GM19324 (cell line): ENCODE data around the gene ERN1.

Experiments used
- ATAC-seq: cut with Tn5 transposase; IDR thresholded peaks from one replicate; pipeline ENCODE4 v1.9.1; 2021; ENCODE audit warnings: mild to moderate bottlenecking, moderate library complexity; ENCODE audit not compliant: unreplicated experiment, low FRiP score

Gene ERN1

DNA sequence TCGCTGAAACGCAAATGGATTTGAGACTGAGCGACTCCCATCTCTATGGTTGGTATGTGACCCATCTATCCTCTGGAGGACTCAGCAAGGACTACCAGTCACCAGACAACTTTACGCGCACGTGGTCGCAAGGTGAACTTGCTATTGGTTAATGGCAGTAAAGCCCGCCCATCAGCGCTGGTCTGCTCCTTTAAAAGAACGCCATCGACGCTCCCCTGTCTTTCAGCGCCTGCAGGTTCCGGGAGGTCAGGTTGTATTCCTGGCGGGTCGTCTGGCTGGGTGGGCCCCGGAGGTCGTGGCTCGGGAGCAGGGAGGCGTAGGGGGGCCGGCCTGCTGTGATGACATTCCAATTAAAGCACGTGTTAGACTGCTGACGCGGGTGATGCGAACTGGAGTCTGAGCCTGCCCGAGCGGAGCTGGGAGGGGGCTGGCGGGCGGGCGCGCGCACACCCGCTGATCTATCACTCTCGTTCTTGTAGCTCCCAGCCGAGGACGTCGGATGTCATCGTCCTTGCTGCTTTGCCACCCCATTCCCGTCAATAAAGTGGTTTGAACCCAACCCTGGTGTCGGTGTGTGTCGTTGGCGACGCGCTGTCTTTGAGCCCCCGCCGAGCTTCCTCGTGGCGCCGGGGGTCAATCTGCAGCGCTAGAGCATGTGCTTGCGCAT lies 15.9 kb upstream of the ERN1 start:
- peak; percentile 93 for ATAC-seq

DNA sequence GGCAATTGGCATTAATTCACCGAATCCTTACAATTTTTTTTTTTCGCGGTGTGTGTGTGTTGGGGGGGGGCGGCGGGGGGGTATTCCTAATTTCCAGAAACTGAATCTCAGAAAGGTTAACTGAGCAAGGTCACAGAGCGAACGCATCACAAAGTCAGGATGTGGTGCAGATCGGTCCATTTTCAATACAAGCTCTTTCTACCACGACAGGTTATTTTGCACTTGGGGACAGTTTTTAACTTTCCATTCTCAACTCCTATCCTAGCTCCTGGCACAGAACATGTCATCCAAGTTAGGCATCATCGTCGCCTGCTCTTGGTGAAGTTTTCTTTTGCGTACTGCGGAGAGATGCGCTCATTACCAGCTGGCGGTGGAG lies 15.4 kb upstream of the ERN1 start:
- peak; percentile 21 for ATAC-seq

GRCh38 chr17:64139542-64139941 lies 9.6 kb upstream of the ERN1 start:
- no peak for ATAC-seq

DNA sequence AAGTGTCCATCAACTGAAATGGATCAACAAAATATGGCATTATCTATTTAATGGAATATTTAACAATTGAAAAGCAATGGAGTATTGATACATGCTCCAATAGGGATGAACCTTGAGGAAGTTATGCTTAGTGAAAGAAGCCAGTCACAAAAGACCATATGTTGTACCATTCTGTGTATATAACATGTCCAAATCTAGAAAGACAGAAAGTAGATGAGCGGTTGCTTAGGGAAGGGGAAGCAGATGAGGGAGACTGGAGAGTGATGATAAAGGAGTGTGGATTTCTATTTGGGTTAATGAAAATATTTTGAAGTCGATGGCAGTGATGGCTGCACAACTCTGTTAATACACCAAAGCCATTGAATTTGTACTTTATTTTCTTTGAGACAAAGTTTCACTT lies 8.5 kb upstream of the ERN1 start:
- ATAC-seq, result no peak

- ATAC-seq, result no peak
Observed at GRCh38 chr17:64135000-64135399, 5.1 kb upstream of the ERN1 start.

DNA sequence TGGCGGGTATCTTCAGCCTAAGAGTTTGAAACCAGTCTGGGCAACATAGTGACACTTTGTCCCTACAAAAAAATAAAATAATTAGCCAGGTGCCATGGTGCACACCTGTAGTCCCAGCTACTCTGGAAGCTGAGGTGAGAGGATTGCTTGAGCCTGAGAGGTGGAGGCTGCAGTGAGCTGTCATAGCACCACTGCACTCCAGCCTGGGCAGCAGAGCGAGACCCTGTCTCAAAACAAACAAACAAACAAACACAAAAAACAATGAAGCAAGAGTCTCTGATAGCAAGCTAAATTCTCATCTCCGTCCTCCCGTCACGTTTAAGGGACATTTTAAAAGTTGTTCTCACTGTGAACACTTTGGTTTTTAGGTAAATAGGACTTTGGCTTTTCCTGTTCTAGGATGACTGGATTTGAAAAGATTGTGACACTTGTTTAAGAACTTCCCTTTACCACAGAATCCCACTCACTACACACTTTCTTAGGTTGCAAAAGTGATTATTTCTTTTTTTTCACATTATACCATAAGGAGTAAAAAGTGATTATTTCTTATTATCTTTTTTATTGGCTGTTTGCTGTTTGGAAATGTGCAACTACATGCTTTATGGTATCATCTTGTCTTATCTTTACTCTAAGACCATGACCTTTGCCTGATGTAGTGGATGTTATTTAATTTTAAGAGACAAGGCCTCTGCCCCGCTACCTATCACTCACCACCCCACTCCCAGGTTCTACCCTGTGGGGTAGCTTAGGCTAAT lies 4.4 kb upstream of the ERN1 start:
- ATAC-seq, result no peak

DNA sequence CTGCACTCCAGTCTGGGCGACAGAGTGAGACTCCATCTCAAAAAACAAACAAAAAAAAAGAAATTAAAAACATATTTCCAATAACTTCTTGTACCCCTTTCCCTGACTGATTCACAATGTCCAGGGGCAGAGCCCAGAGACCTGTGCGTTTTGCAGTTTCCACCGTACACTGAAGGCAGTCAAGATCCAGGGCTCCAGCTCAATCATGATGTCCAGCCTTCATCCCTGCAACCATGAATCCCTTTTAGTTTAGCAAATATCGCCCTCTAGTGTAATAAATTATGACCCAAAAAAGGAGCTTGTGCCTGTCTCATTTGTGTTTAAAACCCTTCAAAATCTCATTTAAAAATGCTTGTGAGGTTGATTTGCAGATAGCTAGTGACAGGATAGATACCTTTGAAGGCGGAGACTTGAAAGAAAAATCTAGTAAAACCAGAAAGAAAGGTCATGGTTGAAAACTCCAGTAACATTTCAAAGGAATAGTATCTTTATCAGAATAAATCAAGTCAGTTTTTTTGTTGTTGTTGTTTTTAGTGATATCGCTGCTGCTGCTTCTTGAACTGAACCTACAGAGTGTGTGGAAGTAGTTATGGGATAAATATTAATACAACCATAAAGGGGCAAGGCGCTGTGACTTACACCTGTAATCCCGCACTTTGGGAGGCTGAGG lies 3.7 kb upstream of the ERN1 start:
- no peak for ATAC-seq

- no peak for ATAC-seq
Observed at GRCh38 chr17:64131606-64132270, 1.8 kb upstream of the ERN1 start.

GRCh38 chr17:64130559-64131001 lies 636 bp upstream of the ERN1 start:
- no peak for ATAC-seq

DNA sequence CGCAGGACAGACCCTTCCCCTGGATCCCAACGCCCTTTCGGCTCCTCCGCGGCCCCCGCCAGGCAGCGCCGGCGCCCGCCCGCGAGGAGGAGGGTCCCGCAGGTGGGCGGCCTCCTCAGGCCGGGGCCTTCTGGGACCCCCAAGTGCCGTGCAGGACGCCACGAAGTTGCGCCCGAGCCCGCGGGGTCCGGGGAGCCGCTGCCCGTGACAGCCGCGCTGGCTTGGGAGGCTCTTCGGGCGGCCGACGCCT lies 504 bp downstream of the ERN1 start:
- no peak for ATAC-seq

DNA sequence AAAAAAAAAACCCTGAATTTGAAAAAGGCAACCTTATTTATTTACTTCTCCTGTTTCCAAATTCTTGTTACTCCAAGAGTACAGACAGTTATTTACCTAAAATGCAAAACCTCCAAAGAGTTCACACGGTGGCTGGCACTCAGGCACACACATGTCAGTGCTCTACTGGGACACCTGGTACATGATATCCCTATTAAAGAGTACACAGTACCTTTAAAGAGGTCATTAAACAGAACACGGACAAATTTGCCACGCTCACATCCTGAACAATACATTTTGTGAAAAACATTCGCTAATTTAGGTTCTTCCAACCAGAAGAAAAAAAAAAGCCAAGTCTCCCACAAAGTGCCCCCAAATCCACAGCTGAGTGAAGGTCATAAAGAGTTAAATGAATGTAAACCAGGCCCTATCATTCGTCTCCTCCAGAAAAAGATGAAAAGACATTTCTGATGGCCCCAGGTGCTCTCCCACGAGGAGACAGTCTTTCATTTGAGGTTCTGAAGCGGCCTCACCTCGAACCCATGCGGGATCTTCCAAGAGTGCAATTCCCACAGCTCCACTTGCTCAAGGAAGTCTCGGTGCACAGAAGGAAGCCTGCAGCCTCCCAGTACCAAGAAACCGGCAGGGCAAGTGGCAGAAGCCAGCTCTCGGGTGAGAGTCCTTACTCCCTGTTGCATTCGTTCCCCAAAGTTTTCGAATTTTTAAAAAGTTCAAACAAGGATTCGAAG lies 993 bp downstream of the ERN1 start:
- ATAC-seq, result no peak

DNA sequence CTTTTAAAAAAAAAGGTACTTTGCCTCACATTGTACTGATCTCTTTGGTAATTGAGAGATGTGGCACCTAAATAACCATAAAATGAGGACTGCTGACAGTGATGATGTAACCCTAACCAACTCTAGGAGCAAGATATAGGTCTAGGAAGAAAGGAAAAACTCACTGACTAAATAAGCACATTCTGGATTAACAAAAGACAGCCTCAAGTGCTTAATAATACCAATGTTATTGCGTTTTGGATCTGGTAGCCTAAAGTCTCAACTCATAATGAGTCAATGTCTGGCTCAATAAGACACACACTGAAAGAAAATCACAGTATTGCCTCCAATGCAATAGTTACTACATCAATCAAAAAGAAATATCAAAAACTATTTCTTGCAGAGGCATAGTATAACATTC lies 3.0 kb downstream of the ERN1 start:
- no peak for ATAC-seq

DNA sequence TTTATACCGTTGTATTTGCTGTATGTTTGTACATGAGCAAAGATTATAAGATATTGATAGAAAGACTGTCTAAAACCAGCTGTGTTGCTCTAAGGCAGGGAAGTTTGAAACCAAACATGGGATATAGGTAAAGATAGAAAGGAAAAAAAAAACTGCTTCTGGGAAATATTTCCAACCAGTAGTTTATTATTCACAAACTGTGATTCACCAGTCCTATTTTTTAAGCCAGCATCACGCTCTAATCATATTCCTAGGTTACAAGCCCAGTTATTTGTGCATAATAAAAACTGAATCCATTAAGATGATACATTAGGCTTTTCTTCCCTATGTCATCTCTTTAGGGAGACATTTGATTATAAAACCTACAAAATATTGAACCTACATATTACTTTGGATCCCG lies 4.0 kb downstream of the ERN1 start:
- no peak for ATAC-seq

- no peak for ATAC-seq
Observed at GRCh38 chr17:64124609-64125008, 5.3 kb downstream of the ERN1 start.

DNA sequence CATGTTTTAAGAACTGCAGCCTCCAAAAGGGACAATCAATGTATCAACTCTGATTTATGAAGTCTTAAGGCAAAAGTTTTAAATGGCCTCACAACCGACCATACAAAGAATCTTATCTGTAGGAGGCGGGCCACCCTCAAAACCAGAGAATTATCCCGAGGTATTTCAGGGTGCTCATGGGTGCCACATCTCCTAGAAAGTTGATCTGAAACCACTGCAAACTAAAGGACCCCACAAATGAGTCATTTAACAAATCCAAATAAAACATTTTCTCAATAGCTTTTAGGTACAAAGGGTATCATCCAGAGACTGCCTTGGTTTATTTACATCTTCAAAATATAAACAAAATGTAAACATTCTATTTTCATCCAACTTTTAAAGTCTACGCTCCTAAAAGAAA lies 6.8 kb downstream of the ERN1 start:
- no peak for ATAC-seq

GRCh38 chr17:64120972-64121786 lies 8.8 kb downstream of the ERN1 start:
- peak; percentile 61 for ATAC-seq

DNA sequence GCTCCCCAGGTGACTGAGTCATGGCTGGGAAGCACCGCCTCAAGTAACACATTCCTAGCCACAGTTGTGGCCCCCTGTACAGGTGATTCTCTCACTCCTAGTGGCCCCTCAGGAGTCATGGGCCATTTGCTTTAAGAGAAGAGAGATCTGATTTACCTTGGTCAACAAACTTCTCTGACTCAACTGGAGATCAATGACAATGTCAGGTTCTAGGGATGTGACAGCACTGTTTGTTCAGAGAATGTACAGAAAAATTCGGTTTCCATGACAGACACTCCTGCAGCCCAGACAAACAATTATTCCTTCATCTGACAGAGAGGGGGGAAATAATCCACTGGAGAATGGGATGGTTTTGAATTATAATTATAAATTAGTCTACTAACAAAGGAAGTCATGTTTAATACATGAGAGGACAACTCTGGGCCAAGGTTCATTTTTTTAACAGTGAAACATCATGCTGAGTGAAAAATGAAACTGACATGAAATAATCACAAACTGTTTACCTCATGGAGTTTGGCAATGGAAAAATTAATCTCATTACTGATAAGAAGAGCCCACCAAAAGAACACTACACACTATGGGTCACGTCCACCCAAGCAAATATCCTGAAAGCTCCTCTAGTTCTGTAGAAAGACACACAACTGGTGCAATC lies 9.7 kb downstream of the ERN1 start:
- no peak for ATAC-seq

DNA sequence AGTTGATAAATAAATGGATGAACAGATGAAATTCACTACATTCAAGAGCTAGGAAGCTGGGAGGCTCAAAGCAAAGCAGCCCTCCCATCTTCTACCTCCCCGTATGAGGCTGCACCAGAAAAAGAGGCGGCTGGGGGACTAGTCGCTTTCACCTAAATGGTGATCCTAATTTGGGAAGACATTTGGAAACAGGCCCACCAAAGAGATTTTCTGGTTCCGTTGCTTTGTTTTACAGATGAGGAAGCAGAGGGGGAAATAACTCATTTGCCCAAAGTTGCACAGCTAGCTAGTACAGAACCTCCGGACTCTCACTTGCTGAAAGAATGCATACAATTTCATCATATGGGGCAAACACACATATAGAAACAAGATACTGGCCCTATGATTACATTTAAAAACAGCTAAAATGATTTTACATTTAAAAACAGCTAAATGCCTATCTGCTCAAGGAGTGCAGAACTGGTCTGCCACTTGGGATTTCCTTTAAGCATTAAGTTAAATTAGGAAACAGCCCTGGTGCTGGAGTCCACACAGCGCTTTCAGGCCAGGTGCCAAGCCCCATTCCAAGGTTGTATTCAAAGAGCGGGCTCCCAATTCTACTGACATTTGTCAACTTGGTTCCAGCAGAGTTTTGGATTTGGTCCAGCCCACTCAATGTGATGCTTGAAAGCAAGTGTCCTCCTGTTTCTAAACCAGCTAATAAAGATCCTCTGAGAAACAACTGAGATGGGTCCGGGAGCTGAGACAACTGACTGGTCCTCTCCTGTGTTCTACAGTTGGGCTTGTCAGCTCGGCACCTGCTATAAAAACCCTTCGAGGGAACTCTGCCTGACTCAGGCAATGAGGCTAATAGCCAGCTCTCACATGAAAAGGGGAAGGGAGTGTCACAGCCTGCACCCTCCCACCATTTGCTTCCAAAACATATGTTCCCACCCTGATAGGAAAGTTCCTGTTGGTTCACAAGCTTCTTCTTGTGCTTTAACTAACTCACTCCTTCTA lies 11.7 kb downstream of the ERN1 start:
- no peak for ATAC-seq
